HCT116 (cell line): Measurements from ENCODE around the gene PBX3. TPM values are rescaled to one million over a fixed set of nuclear protein-coding genes. Genes with fewer than 3 reads are reported as not detected.

Source experiments
- ATAC-seq: fragments of 200-7000 bp; cut with Tn5 transposase; 2 replicates; pipeline ENCODE4 v1.9.1; 2020; ENCODE audit warnings: mild to moderate bottlenecking, moderate library complexity
- BruUV-seq: library from RNA; stranded (reverse); fragments of 400-500 nt; replicated peaks from 2 replicates; lab custom pipeline; 2021; lab: Mats Ljungman, UMichigan
- CTCF ChIA-PET: fragments of 300-600 bp; sonication (Branson Sonifier 250); formaldehyde crosslinking; loops from one replicate; lab custom pipeline; 2021; ENCODE audit warnings: antibody characterized with exemption; lab: Charles Lee
- POLR2A ChIA-PET: fragments of 300-600, 350-600 bp; sonication (Branson Sonifier 250); formaldehyde crosslinking; loops from one replicate; lab custom pipeline; 2021; ENCODE audit warnings: antibody characterized with exemption; lab: Charles Lee
- RAD21 ChIA-PET, 2 experiments: fragments of 300-600 bp; sonication (Branson Sonifier 250); formaldehyde crosslinking; loops; one replicate each; lab custom pipeline; 2023; ENCODE audit warnings: low total read pairs in 2 of 2; ENCODE audit not compliant: uncharacterized antibody in 2 of 2, unreplicated experiment in 2 of 2, low non-redundant PET in 1 of 2; lab: Charles Lee
- DNase-seq: peaks from one replicate; pipeline ENCODE4 v3.0.0-alpha.2; 2010; ENCODE audit warnings: low read depth, low spot score
- H2AFZ ChIP-seq: fragments of 200-600 bp; shearing (Covaris generic), sonication (generic); 2 replicates; pipeline ENCODE4 v1.6.1; 2017; ENCODE audit warnings: low read depth, mixed run types, mixed read lengths, antibody characterized with exemption, low read length; ENCODE audit not compliant: poor library complexity, severe bottlenecking
- H3K27ac ChIP-seq: 2 replicates; pipeline ENCODE4 v1.5.1; 2012; ENCODE audit warnings: low read depth, low read length
- H3K27me3 ChIP-seq: fragments of 200-600 bp; sonication (generic); 2 replicates; pipeline ENCODE4 v1.6.1; 2016; ENCODE audit warnings: mixed run types, low read length, mixed read lengths; ENCODE audit not compliant: insufficient read depth
- H3K36me3 ChIP-seq, 2 experiments: fragments of 200-500 bp in 1 of 2; fragments of 200-600 bp in 1 of 2; sonication (Bioruptor generic) in 1 of 2; sonication (generic) in 1 of 2; 2 replicates each; pipeline versions ENCODE4 v1.5.1 to v1.6.1; 2014 to 2016; ENCODE audit warnings: low read length in 2 of 2, inconsistent platforms in 1 of 2, mixed read lengths in 1 of 2, mixed run types in 1 of 2; ENCODE audit not compliant: insufficient read depth in 2 of 2, control insufficient read depth in 1 of 2
- H3K4me1 ChIP-seq, 2 experiments: fragments of 200-600 bp in 1 of 2; sonication (generic) in 1 of 2; 2 replicates each; pipeline versions ENCODE4 v1.5.1 to v1.6.1; 2012 to 2017; ENCODE audit warnings: low read length in 2 of 2, inconsistent platforms in 1 of 2, mild to moderate bottlenecking in 1 of 2, mixed read lengths in 1 of 2, mixed run types in 1 of 2, moderate library complexity in 1 of 2; ENCODE audit not compliant: insufficient read depth in 2 of 2, control insufficient read depth in 1 of 2
- H3K4me2 ChIP-seq: fragments of 200-600 bp; sonication (generic); 2 replicates; pipeline ENCODE4 v1.6.1; 2017; ENCODE audit warnings: mixed run types, low read length, mixed read lengths
- H3K4me3 ChIP-seq, 2 experiments: fragments of 200-600 bp in 1 of 2; sonication (generic) in 1 of 2; replicated peaks in 1 of 2; 2 replicates each; pipeline ENCODE4 v1.5.1; 2011 to 2016; ENCODE audit warnings: low read length in 2 of 2, control low read depth in 1 of 2, low read depth in 1 of 2, mild to moderate bottlenecking in 1 of 2, mixed read lengths in 1 of 2, mixed run types in 1 of 2
- H3K79me2 ChIP-seq: fragments of 200-600 bp; sonication (generic); 2 replicates; pipeline ENCODE4 v1.6.1; 2017; ENCODE audit warnings: mild to moderate bottlenecking, mixed run types, low read length, moderate library complexity, mixed read lengths; ENCODE audit not compliant: insufficient read depth
- H3K9ac ChIP-seq: fragments of 200-600 bp; sonication (generic); 2 replicates; pipeline ENCODE4 v1.6.1; 2016; ENCODE audit warnings: low read length, mixed read lengths
- H3K9me2 ChIP-seq: fragments of 200-600 bp; sonication (generic), shearing (Covaris generic); 2 replicates; pipeline ENCODE4 v1.6.1; 2017; ENCODE audit warnings: mixed run types, mild to moderate bottlenecking, moderate library complexity; ENCODE audit not compliant: insufficient read depth
- H3K9me3 ChIP-seq, 2 experiments: fragments of 200-500 bp in 1 of 2; fragments of 200-600 bp in 1 of 2; sonication (Bioruptor generic) in 1 of 2; sonication (generic) in 1 of 2; 2 replicates each; pipeline ENCODE4 v1.6.1; 2014 to 2017; ENCODE audit warnings: low read length in 2 of 2, mixed read lengths in 2 of 2, inconsistent platforms in 1 of 2, low read depth in 1 of 2, mild to moderate bottlenecking in 1 of 2, mixed run types in 1 of 2, moderate library complexity in 1 of 2; ENCODE audit not compliant: control insufficient read depth in 1 of 2, insufficient read depth in 1 of 2
- H4K20me1 ChIP-seq: fragments of 200-600 bp; sonication (generic), shearing (Covaris generic); 2 replicates; pipeline ENCODE4 v1.6.1; 2017; ENCODE audit warnings: mixed run types, mild to moderate bottlenecking, moderate library complexity; ENCODE audit not compliant: insufficient read depth
- ATF3 ChIP-seq: IDR thresholded peaks from 2 replicates; pipeline ENCODE4 v1.6.1; 2012
- CBX3 ChIP-seq: IDR thresholded peaks from 2 replicates; pipeline ENCODE4 v1.6.1; 2012; ENCODE audit warnings: low read depth
- JUND ChIP-seq: IDR thresholded peaks from 2 replicates; pipeline ENCODE4 v1.6.1; 2012
- POLR2AphosphoS5 ChIP-seq: IDR thresholded peaks from 2 replicates; pipeline ENCODE4 v1.6.1; 2011; ENCODE audit warnings: mild to moderate bottlenecking, low read depth, low read length, moderate library complexity
- REST ChIP-seq: IDR thresholded peaks from 2 replicates; pipeline ENCODE4 v1.6.1; 2012; ENCODE audit warnings: low read depth
- SIN3A ChIP-seq: IDR thresholded peaks from 2 replicates; pipeline ENCODE4 v1.6.1; 2012; ENCODE audit warnings: low read depth
- SP1 ChIP-seq: IDR thresholded peaks from 2 replicates; pipeline ENCODE4 v1.6.1; 2012; ENCODE audit warnings: low read depth
- YY1 ChIP-seq: IDR thresholded peaks from 2 replicates; pipeline ENCODE4 v1.6.1; 2011; ENCODE audit warnings: low read length, low read depth, moderate library complexity, mild to moderate bottlenecking; ENCODE audit not compliant: insufficient replicate concordance; ENCODE audit errors: extremely low read depth
- intact Hi-C: fragments of 100-400 bp; cut with micrococcal nuclease; formaldehyde crosslinking; loops from 2 replicates; pipeline ENCODE4 v1.10.0; 2022
- total RNA-seq: library from RNA; stranded (reverse); gene quantifications from one replicate; pipeline ENCODE4 v1.2.1, GENCODE V29; 2021; ENCODE audit not compliant: unreplicated experiment

Gene PBX3
- total RNA-seq, 1 experiment from 2014 or later = 13.5 TPM

DNA sequence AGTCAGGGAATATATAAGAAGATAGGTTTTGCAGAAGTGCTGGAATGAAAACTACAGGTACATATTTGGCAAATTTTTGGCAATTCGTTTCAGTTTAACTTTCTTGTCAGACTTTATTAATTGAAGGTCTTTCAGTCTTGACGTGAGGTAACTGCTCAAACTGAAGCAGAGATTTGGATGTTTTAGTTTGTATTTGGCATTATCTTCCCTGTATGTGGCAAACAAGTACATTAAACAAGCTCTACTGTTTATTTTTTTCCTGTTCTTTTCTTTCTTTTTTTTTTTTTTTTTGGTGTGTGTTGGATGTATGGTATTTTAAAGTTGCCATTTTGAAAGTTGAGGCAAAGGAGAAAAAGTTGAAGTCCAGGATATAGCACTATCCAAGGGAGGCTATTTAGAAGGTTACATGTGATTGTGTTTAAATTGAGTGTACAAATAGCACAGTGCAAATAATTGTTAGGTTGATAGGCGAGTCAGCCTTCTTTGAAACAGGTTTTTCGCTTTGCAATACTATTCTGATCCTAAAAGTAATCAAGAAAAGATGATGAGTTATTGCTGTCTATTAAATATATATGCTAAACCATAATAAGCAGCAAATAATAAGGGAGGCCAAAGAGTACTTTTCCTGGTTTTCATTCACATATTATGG is 2.2 kb downstream of the PBX3 start:
- CTCF ChIA-PET = no interaction called here
- no peaks in the 10 kb centered on the region for H4K20me1 ChIP-seq
- H3K27ac ChIP-seq = no peak overlapping the region
- no peaks in the 10 kb centered on the region for H3K27me3 ChIP-seq
- H3K79me2 ChIP-seq = no peaks in the 10 kb centered on the region
- no peak overlapping the region for H3K4me3 ChIP-seq
- ATAC-seq = no peak
- no peak overlapping the region for H3K4me2 ChIP-seq
- H3K36me3 ChIP-seq = no peaks in the 10 kb centered on the region
- POLR2A ChIA-PET = no interaction called here
- intact Hi-C loops = loop anchor here (5.0 to 10.0 kb wide), 2 partner anchors 342 to 475 kb away; no protein-coding TSS in a partner anchor
- DNase-seq = no peak
- TF ChIP-seq SP1 (no peak), JUND (no peak), SIN3A (no peak), ATF3 (no peak), YY1 (no peak), CBX3 (no peak), POLR2AphosphoS5 (no peak), REST (no peak)
- peaks cover 10 to 30% of the 10 kb centered on the region in 2 experiments for H3K4me1 ChIP-seq
- H3K9me2 ChIP-seq = no peaks in the 10 kb centered on the region
- no peak overlapping the region for H3K9ac ChIP-seq
- BruUV-seq = TSS peak; percentile 62
- H3K9me3 ChIP-seq = no peaks in the 10 kb centered on the region
- RAD21 ChIA-PET = no interaction called here
- no peak overlapping the region for H2AFZ ChIP-seq
